Measurements from ENCODE around the gene SNRPF.
"Not testable (repeated sequence)": the region's sequence is repeated elsewhere in the genome, so short reads cannot be mapped to it uniquely, and the experiment has no call there.

Gene SNRPF

GRCh38 chr12:95858451-95859343, at the start of gene SNRPF:
Gene SNRPF, plus strand, starts transcription at chr12:95858952. Its CDS starts 122 bp downstream, at chr12:95859074.
- DNase-seq, result peak; percentile 98

- DNase-seq, result no peak
Observed at GRCh38 chr12:95809000-95809680, 49.6 kb upstream of the SNRPF start.

- no peak for DNase-seq
Observed at GRCh38 chr12:95810411-95810810, 48.3 kb upstream of the SNRPF start.

GRCh38 chr12:95812155-95812554, 46.6 kb upstream of the SNRPF start:
- DNase-seq, result not testable (repeated sequence)

GRCh38 chr12:95815632-95816212, 43.0 kb upstream of the SNRPF start:
- DNase-seq, result no peak

GRCh38 chr12:95820096-95820703, 38.6 kb upstream of the SNRPF start:
- no peak for DNase-seq

- DNase-seq, result no peak
Observed at GRCh38 chr12:95829395-95829794, 29.4 kb upstream of the SNRPF start.

- DNase-seq, result no peak
Observed at GRCh38 chr12:95830335-95831089, 28.2 kb upstream of the SNRPF start.

GRCh38 chr12:95834572-95834971, 24.2 kb upstream of the SNRPF start:
- DNase-seq, result no peak

GRCh38 chr12:95836185-95836609, 22.6 kb upstream of the SNRPF start:
- no peak for DNase-seq

GRCh38 chr12:95836630-95837239, 22.0 kb upstream of the SNRPF start:
- no peak for DNase-seq

- DNase-seq, result no peak
Observed at GRCh38 chr12:95837240-95838038, 21.3 kb upstream of the SNRPF start.

- peak; percentile 45 for DNase-seq
Observed at GRCh38 chr12:95838125-95838524, 20.6 kb upstream of the SNRPF start.

- not testable (repeated sequence) for DNase-seq
Observed at GRCh38 chr12:95842426-95842825, 16.3 kb upstream of the SNRPF start.

GRCh38 chr12:95848575-95849388, 10.0 kb upstream of the SNRPF start:
- DNase-seq, result no peak

GRCh38 chr12:95851606-95852005, 7.1 kb upstream of the SNRPF start:
- no peak for DNase-seq

- DNase-seq, result no peak
Observed at GRCh38 chr12:95852133-95852532, 6.6 kb upstream of the SNRPF start.

GRCh38 chr12:95857156-95857555, 1.6 kb upstream of the SNRPF start:
- no peak for DNase-seq

- no peak for DNase-seq
Observed at GRCh38 chr12:95857799-95858198, 953 bp upstream of the SNRPF start.

GRCh38 chr12:95859344-95859816, 628 bp downstream of the SNRPF start:
- DNase-seq, result no peak
